HCT116 (cell line): ENCODE measurements around the gene CARS1. TPM values are rescaled to one million over a fixed set of nuclear protein-coding genes. Genes with fewer than 3 reads are reported as not detected.

Experiments used
- ATAC-seq: fragments of 200-7000 bp; cut with Tn5 transposase; 2 replicates; pipeline ENCODE4 v1.9.1; 2020; ENCODE audit warnings: mild to moderate bottlenecking, moderate library complexity
- BruUV-seq: library from RNA; stranded (reverse); fragments of 400-500 nt; replicated peaks from 2 replicates; lab custom pipeline; 2021; lab: Mats Ljungman, UMichigan
- CTCF ChIA-PET: fragments of 300-600 bp; sonication (Branson Sonifier 250); formaldehyde crosslinking; loops from one replicate; lab custom pipeline; 2021; ENCODE audit warnings: antibody characterized with exemption; lab: Charles Lee
- POLR2A ChIA-PET: fragments of 300-600, 350-600 bp; sonication (Branson Sonifier 250); formaldehyde crosslinking; loops from one replicate; lab custom pipeline; 2021; ENCODE audit warnings: antibody characterized with exemption; lab: Charles Lee
- RAD21 ChIA-PET, 2 experiments: fragments of 300-600 bp; sonication (Branson Sonifier 250); formaldehyde crosslinking; loops; one replicate each; lab custom pipeline; 2023; ENCODE audit warnings: low total read pairs in 2 of 2; ENCODE audit not compliant: uncharacterized antibody in 2 of 2, unreplicated experiment in 2 of 2, low non-redundant PET in 1 of 2; lab: Charles Lee
- DNase-seq: peaks from one replicate; pipeline ENCODE4 v3.0.0-alpha.2; 2010; ENCODE audit warnings: low read depth, low spot score
- H2AFZ ChIP-seq: fragments of 200-600 bp; shearing (Covaris generic), sonication (generic); 2 replicates; pipeline ENCODE4 v1.6.1; 2017; ENCODE audit warnings: low read depth, mixed run types, mixed read lengths, antibody characterized with exemption, low read length; ENCODE audit not compliant: poor library complexity, severe bottlenecking
- H3K27ac ChIP-seq: 2 replicates; pipeline ENCODE4 v1.5.1; 2012; ENCODE audit warnings: low read depth, low read length
- H3K27me3 ChIP-seq: fragments of 200-600 bp; sonication (generic); 2 replicates; pipeline ENCODE4 v1.6.1; 2016; ENCODE audit warnings: mixed run types, low read length, mixed read lengths; ENCODE audit not compliant: insufficient read depth
- H3K36me3 ChIP-seq, 2 experiments: fragments of 200-500 bp in 1 of 2; fragments of 200-600 bp in 1 of 2; sonication (Bioruptor generic) in 1 of 2; sonication (generic) in 1 of 2; 2 replicates each; pipeline versions ENCODE4 v1.5.1 to v1.6.1; 2014 to 2016; ENCODE audit warnings: low read length in 2 of 2, inconsistent platforms in 1 of 2, mixed read lengths in 1 of 2, mixed run types in 1 of 2; ENCODE audit not compliant: insufficient read depth in 2 of 2, control insufficient read depth in 1 of 2
- H3K4me1 ChIP-seq, 2 experiments: fragments of 200-600 bp in 1 of 2; sonication (generic) in 1 of 2; 2 replicates each; pipeline versions ENCODE4 v1.5.1 to v1.6.1; 2012 to 2017; ENCODE audit warnings: low read length in 2 of 2, inconsistent platforms in 1 of 2, mild to moderate bottlenecking in 1 of 2, mixed read lengths in 1 of 2, mixed run types in 1 of 2, moderate library complexity in 1 of 2; ENCODE audit not compliant: insufficient read depth in 2 of 2, control insufficient read depth in 1 of 2
- H3K4me2 ChIP-seq: fragments of 200-600 bp; sonication (generic); 2 replicates; pipeline ENCODE4 v1.6.1; 2017; ENCODE audit warnings: mixed run types, low read length, mixed read lengths
- H3K4me3 ChIP-seq, 2 experiments: fragments of 200-600 bp in 1 of 2; sonication (generic) in 1 of 2; replicated peaks in 1 of 2; 2 replicates each; pipeline ENCODE4 v1.5.1; 2011 to 2016; ENCODE audit warnings: low read length in 2 of 2, control low read depth in 1 of 2, low read depth in 1 of 2, mild to moderate bottlenecking in 1 of 2, mixed read lengths in 1 of 2, mixed run types in 1 of 2
- H3K79me2 ChIP-seq: fragments of 200-600 bp; sonication (generic); 2 replicates; pipeline ENCODE4 v1.6.1; 2017; ENCODE audit warnings: mild to moderate bottlenecking, mixed run types, low read length, moderate library complexity, mixed read lengths; ENCODE audit not compliant: insufficient read depth
- H3K9ac ChIP-seq: fragments of 200-600 bp; sonication (generic); 2 replicates; pipeline ENCODE4 v1.6.1; 2016; ENCODE audit warnings: low read length, mixed read lengths
- H3K9me2 ChIP-seq: fragments of 200-600 bp; sonication (generic), shearing (Covaris generic); 2 replicates; pipeline ENCODE4 v1.6.1; 2017; ENCODE audit warnings: mixed run types, mild to moderate bottlenecking, moderate library complexity; ENCODE audit not compliant: insufficient read depth
- H3K9me3 ChIP-seq, 2 experiments: fragments of 200-500 bp in 1 of 2; fragments of 200-600 bp in 1 of 2; sonication (Bioruptor generic) in 1 of 2; sonication (generic) in 1 of 2; 2 replicates each; pipeline ENCODE4 v1.6.1; 2014 to 2017; ENCODE audit warnings: low read length in 2 of 2, mixed read lengths in 2 of 2, inconsistent platforms in 1 of 2, low read depth in 1 of 2, mild to moderate bottlenecking in 1 of 2, mixed run types in 1 of 2, moderate library complexity in 1 of 2; ENCODE audit not compliant: control insufficient read depth in 1 of 2, insufficient read depth in 1 of 2
- H4K20me1 ChIP-seq: fragments of 200-600 bp; sonication (generic), shearing (Covaris generic); 2 replicates; pipeline ENCODE4 v1.6.1; 2017; ENCODE audit warnings: mixed run types, mild to moderate bottlenecking, moderate library complexity; ENCODE audit not compliant: insufficient read depth
- EGR1 ChIP-seq: IDR thresholded peaks from 2 replicates; pipeline ENCODE4 v1.6.1; 2012; ENCODE audit warnings: low read depth
- EZH2phosphoT487 ChIP-seq: fragments of 200-600 bp; IDR thresholded peaks from 2 replicates; pipeline ENCODE4 v1.6.1; 2018; ENCODE audit warnings: antibody characterized with exemption, borderline replicate concordance
- FOSL1 ChIP-seq: IDR thresholded peaks from 2 replicates; pipeline ENCODE4 v1.6.1; 2012; ENCODE audit warnings: low read depth
- JUND ChIP-seq: IDR thresholded peaks from 2 replicates; pipeline ENCODE4 v1.6.1; 2012
- POLR2A ChIP-seq: IDR thresholded peaks from 2 replicates; pipeline ENCODE4 v1.7.0; 2011; ENCODE audit warnings: borderline replicate concordance; ENCODE audit not compliant: insufficient read depth, insufficient read length; ENCODE audit errors: extremely low read depth
- SIN3A ChIP-seq: IDR thresholded peaks from 2 replicates; pipeline ENCODE4 v1.6.1; 2012; ENCODE audit warnings: low read depth
- SP1 ChIP-seq: IDR thresholded peaks from 2 replicates; pipeline ENCODE4 v1.6.1; 2012; ENCODE audit warnings: low read depth
- SRF ChIP-seq: IDR thresholded peaks from 2 replicates; pipeline ENCODE4 v1.6.1; 2012; ENCODE audit warnings: low read depth
- ZFX ChIP-seq: fragments of 450-650 bp; IDR thresholded peaks from 2 replicates; pipeline ENCODE4 v1.6.1; 2017
- ZNF274 ChIP-seq: fragments of 200-500 bp; sonication (Bioruptor generic); IDR thresholded peaks from 2 replicates; pipeline ENCODE4 v1.6.1; 2014; ENCODE audit warnings: mild to moderate bottlenecking, low read depth, low read length, inconsistent platforms
- intact Hi-C: fragments of 100-400 bp; cut with micrococcal nuclease; formaldehyde crosslinking; loops from 2 replicates; pipeline ENCODE4 v1.10.0; 2022
- total RNA-seq: library from RNA; stranded (reverse); gene quantifications from one replicate; pipeline ENCODE4 v1.2.1, GENCODE V29; 2021; ENCODE audit not compliant: unreplicated experiment
- TF ChIP-seq, protein P1 (sequence below): IDR thresholded peaks from 2 replicates; pipeline ENCODE4 v1.6.1; 2011; ENCODE audit warnings: mild to moderate bottlenecking, low read length, moderate library complexity; ENCODE audit not compliant: insufficient replicate concordance; ENCODE audit errors: extremely low read depth
- TF ChIP-seq, protein P2 (sequence below): IDR thresholded peaks from 2 replicates; pipeline ENCODE4 v1.6.1; 2012; ENCODE audit warnings: low read depth

CARS1 gene
- total RNA-seq, 1 experiment from 2014 or later, result 124 TPM

DNA sequence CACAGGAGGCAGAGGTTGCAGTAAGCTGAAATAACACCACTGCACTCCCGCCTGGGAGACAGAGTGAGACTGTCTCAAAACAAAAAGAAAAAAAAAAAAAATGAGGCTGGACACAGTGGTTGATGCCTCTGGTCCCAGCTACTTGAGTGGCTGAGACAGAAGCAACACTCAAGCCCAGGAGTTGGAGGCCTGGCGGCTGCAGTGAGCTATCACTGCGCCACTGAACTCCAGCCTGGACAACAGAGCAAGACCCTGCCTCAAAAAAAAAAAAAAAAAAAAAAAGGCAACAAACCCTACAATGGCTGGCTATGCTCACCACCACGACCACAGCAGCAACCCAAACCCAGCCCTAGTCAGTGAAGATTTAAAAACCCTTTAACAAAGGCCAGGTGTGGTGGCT, 73.3 kb downstream of the CARS1 start:
- no peak for TF ChIP-seq ZNF274
- ATAC-seq (no peak), DNase-seq (no peak)
- Histone ChIP-seq H4K20me1 (peaks cover 21% of the 10 kb centered on the region; the same call in 1 of the 2 replicates), H3K9me2 (no peaks in the 10 kb centered on the region), H3K9me3 (no peaks in the 10 kb centered on the region), H3K4me1 (peaks cover under 1 to 2% of the 10 kb centered on the region in 2 experiments; a peak in 3 of 4 replicates), H3K27ac (no peak overlapping the region), H3K36me3 (peaks cover 0 to 7% of the 10 kb centered on the region in 2 experiments; a peak in 1 of 4 replicates), H3K9ac (no peak overlapping the region), H3K79me2 (peaks cover 100% of the 10 kb centered on the region), H3K27me3 (no peaks in the 10 kb centered on the region), H3K4me2 (no peak overlapping the region), H2AFZ (no peak overlapping the region), H3K4me3 (no peak overlapping the region)
- RAD21 ChIA-PET, result no interaction called here
- POLR2A ChIA-PET, result no interaction called here
- CTCF ChIA-PET, result no interaction called here
- intact Hi-C loops, result no loop called here
- BruUV-seq, result no TSS peak

DNA sequence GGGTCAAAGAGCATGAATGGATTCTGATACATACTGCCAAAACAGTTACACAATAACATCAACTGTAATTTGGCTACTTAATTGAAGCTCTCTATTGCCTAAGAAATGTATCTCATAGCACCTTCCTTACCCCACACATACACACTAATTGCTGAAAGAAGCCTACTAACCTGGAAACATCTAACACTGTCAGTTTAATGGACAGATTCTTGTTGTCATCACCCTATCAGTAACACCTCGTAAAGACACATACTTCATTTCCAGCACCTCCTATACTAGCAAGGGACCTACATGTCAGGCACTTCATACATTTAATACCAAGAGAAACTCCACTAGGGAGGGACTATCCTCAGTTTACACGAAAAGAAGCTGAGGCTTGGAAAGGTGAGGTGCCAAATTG, 75.0 kb downstream of the CARS1 start:
- Histone ChIP-seq H4K20me1 (peaks cover 23% of the 10 kb centered on the region; the same call in 1 of the 2 replicates), H3K9me3 (no peaks in the 10 kb centered on the region), H3K36me3 (peaks cover 16 to 17% of the 10 kb centered on the region in 2 experiments), H2AFZ (no peak overlapping the region), H3K9ac (no peak overlapping the region), H3K79me2 (peaks cover 100% of the 10 kb centered on the region), H3K27me3 (no peaks in the 10 kb centered on the region), H3K27ac (no peak overlapping the region), H3K4me1 (no peaks in the 10 kb centered on the region), H3K9me2 (no peaks in the 10 kb centered on the region), H3K4me3 (no peak overlapping the region), H3K4me2 (no peak overlapping the region)
- RAD21 ChIA-PET, result no interaction called here
- no peak for TF ChIP-seq EGR1
- TF ChIP-seq, protein P1, sequence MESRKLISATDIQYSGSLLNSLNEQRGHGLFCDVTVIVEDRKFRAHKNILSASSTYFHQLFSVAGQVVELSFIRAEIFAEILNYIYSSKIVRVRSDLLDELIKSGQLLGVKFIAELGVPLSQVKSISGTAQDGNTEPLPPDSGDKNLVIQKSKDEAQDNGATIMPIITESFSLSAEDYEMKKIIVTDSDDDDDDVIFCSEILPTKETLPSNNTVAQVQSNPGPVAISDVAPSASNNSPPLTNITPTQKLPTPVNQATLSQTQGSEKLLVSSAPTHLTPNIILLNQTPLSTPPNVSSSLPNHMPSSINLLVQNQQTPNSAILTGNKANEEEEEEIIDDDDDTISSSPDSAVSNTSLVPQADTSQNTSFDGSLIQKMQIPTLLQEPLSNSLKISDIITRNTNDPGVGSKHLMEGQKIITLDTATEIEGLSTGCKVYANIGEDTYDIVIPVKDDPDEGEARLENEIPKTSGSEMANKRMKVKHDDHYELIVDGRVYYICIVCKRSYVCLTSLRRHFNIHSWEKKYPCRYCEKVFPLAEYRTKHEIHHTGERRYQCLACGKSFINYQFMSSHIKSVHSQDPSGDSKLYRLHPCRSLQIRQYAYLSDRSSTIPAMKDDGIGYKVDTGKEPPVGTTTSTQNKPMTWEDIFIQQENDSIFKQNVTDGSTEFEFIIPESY, result no peak
- TF ChIP-seq FOSL1, result no peak
- TF ChIP-seq SIN3A, result no peak
- TF ChIP-seq SP1, result no peak
- TF ChIP-seq SRF, result no peak
- no peak for TF ChIP-seq ZFX
- TF ChIP-seq, protein P2, sequence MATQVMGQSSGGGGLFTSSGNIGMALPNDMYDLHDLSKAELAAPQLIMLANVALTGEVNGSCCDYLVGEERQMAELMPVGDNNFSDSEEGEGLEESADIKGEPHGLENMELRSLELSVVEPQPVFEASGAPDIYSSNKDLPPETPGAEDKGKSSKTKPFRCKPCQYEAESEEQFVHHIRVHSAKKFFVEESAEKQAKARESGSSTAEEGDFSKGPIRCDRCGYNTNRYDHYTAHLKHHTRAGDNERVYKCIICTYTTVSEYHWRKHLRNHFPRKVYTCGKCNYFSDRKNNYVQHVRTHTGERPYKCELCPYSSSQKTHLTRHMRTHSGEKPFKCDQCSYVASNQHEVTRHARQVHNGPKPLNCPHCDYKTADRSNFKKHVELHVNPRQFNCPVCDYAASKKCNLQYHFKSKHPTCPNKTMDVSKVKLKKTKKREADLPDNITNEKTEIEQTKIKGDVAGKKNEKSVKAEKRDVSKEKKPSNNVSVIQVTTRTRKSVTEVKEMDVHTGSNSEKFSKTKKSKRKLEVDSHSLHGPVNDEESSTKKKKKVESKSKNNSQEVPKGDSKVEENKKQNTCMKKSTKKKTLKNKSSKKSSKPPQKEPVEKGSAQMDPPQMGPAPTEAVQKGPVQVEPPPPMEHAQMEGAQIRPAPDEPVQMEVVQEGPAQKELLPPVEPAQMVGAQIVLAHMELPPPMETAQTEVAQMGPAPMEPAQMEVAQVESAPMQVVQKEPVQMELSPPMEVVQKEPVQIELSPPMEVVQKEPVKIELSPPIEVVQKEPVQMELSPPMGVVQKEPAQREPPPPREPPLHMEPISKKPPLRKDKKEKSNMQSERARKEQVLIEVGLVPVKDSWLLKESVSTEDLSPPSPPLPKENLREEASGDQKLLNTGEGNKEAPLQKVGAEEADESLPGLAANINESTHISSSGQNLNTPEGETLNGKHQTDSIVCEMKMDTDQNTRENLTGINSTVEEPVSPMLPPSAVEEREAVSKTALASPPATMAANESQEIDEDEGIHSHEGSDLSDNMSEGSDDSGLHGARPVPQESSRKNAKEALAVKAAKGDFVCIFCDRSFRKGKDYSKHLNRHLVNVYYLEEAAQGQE, result no peak
- no peak for TF ChIP-seq JUND
- no peak for TF ChIP-seq POLR2A
- no peak for TF ChIP-seq EZH2phosphoT487
- TF ChIP-seq ZNF274, result no peak
- intact Hi-C loops, result no loop called here
- POLR2A ChIA-PET, result no interaction called here
- DNase-seq (no peak), ATAC-seq (no peak)
- no TSS peak for BruUV-seq
- CTCF ChIA-PET, result no interaction called here
